GM19240 (cell line): Measurements from ENCODE around the gene CAMSAP3.
"Not testable (repeated sequence)": the region's sequence is repeated elsewhere in the genome, so short reads cannot be mapped to it uniquely, and the experiment has no call there.

Source experiments
- DNase-seq: peaks from one replicate; pipeline ENCODE4 v3.0.0; 2011; ENCODE audit warnings: low spot score; ENCODE audit not compliant: insufficient read length

The CAMSAP3 gene

GRCh38 chr19:7570761-7571160, 24.9 kb upstream of the CAMSAP3 start:
- no peak for DNase-seq

DNA sequence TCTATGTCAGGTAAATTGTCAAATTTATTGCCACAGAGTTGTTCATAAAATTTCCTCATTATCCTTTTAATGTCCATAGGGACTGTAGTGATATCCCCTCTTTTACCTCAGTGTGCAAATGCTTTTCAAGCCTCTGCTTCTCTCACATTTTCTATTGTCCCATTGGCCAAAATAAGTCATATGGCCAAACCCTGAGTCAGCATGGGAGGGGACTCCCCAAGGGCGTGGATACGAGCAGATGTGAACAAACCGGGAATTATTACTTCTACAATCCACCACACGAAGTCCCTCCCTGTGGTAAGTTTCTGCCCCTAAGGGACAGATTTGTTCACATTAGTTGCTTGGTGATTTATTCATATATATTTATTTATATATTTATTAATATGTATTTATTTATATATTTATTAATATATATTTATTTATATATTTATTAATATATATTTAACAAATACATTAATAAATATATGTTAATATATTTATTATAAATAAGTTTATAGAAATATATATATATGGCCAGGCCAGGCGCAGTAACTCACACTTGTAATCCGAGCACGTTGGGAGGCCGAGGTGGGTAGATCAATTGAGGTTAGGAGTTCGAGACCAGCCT, 20.1 kb upstream of the CAMSAP3 start:
- DNase-seq: no peak

GRCh38 chr19:7577422-7577821, 18.2 kb upstream of the CAMSAP3 start:
- not testable (repeated sequence) for DNase-seq

DNA sequence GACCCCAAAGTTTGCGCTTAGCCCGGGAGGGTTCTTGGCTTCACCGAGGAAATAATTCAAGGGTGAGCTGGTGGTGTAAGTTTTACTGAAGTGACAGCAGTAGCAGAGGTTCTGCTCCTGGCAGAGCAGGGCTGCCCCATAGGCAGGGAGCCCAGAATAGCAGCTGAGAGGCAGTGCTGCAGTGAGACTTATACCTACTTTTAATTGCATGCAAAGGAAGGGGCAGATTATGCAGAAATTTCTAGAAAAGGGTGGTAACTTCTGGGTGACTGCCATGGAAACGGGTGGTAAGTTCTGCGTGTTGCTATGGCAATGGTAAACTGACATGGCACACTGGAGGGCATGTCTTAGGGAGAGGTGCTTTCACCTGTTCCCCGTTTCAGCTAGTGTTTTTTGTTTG, 17.5 kb upstream of the CAMSAP3 start:
- DNase-seq: no peak

DNA sequence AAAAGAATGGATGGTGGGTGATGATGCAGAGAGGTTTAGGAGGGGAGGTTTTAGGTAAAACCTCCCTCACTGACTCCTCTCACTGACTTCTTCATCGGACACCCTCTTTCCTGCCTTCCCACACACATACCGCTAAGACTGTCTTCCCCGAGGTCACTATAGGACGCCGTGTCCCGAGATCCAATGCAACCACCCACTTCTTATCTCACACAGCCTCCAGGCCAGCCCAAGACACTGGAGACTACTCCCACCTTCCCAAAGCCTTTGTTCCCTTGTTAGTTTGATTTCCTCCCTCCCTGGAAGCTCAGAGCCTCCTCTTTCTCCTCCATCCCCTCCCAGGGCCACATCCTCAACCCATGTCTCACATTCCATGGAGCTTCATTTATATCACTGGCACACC, 16.5 kb upstream of the CAMSAP3 start:
- no peak for DNase-seq

GRCh38 chr19:7582446-7582845, 13.2 kb upstream of the CAMSAP3 start:
- DNase-seq: no peak

DNA sequence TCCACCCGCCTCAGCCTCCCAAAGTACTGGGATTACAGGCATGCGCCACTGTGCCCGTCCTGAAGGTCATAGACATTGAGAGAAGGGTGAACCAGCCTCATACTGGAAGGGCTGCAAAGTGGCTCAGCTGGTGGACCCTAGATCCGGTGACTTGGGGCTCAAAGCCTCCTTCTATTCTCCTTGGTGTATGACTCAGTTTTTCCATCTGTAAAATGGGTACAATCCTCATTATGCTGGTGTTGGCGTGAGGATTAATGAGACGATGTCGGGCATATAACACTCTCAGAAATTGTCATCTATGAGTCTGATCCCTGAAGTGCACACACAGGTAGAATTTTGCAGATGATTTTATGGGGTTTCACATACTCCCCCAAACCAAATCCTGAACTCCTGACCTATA, 5.8 kb upstream of the CAMSAP3 start:
- DNase-seq: no peak

- no peak for DNase-seq
These were observed 5.4 kb upstream of the CAMSAP3 start for GRCh38 chr19:7590256-7590655.

DNA sequence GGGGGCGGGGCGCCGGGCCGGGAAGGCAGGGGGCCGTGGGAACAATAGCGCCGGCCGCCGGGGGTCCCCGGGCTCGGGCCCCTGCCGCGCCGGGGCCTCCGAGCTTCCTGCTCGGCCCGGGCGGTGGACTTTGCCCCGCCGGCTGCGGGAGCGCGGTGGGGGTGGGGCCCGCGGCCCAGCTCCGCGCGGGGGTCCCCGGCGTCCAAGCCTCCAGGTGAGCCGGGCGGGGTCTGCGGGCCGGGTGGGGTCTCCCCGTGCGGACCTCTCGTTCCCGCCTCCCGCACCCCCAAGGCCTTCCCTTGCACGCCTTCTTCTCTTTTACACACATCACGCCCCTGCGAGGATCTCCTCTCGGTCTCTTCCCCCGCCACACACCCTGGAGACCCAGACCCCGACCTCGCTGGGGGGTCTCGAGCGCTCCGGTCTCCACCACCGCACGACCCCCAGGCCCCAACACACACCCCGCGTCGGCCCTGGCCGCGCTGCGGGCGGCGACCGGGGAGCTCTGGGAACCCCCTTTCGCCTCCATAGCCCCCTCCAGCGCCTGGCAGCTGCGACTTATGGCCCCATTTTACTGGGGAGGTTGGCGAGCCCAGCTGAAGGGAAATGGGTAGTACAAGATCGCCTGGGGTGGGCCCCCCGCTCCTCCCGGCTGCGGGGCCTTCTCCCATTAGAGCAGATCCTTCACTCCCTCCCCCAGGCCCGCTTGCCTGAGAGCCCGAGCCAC, 711 bp downstream of the CAMSAP3 start:
- DNase-seq: no peak

DNA sequence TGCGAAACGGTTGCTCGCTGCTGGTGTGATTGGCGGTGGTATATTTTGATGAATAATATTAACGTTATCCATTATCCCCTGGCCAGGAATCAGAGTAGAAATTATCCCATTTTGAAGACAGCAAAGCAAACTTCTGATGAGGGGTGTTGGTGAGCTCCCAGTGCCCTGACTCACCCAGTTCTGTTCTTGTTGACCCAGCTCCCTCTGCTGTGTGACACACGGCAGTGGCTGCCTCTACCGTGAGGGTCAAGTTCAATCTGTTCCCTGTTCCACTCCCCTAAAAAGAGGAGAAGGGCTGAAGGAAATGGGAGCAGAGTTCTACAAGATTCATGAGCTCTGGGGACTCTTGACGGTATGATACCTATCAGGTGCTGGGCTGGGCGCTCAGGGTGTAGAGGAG, 2.0 kb downstream of the CAMSAP3 start:
- no peak for DNase-seq

DNA sequence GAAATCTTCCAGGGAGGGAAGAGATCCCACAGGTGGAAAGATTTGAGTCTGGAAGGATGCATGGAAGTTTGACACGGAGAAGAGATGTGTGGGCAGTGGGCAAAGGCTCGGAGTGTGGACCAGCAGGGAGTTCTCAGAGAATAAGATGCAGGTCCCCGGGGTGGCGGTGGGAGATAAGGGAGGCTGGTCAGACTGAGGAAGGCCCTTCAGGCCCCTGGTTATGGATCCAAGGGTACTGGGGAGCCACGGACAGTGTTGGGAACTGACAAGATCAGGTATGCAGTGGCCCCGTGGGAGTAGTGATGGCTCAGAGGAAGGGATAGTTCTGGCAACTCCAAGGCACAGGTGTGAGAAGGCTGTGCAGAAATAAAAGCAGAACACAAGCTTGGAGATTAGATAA, 2.5 kb downstream of the CAMSAP3 start:
- no peak for DNase-seq

DNA sequence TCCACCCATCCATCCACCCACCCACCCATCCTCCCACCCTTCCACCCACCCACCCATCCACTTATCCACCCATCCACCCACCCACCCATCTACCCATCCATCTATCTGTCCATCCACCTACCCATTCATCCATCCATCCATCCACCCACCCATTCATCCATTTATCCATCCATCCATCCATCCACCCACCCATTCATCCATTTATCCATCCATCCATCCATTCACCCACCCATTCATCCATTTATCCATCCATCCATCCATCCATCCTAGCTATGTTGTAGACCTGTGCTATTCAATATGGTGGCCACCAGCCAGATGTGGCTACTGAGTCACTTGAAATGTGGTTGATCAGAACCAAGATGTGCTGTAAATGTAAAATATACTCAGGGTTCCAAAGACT, 5.1 kb downstream of the CAMSAP3 start:
- DNase-seq: no peak

DNA sequence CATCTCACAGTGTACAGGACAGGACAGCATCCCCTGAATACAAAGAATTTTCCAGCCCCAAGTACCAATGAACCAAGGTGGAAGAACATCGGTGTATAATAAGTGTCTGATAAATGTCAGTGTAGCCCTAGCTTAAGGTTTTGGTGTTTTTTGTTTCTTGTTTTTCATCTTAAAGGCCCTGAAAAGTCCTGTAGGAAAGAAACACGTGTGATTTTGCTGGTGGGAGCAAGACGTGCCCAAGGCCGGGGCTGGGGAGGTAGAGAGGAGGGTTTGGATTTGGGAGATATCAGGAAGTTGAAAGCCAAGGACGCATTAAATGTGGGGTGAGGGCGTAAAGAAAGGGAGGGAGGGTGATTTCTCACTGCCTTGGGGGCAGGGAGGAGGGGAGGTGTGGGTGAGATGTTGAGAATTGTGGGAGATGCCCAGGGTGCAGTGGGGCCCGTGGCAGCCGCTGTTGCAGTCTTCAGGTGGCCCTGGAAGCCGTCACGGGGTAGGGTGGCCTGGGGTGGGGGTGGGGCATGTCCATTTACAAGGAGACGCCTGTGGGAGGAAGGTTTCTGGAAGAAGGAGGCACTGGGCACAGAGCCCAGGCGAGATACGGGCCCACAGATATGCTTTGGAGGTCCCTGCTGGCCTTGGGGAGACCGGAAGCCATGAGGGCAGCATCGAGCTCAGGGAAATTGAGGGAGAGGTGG, 6.7 kb downstream of the CAMSAP3 start:
- DNase-seq: no peak

GRCh38 chr19:7602935-7603497, 7.4 kb downstream of the CAMSAP3 start:
- no peak for DNase-seq

- no peak for DNase-seq
These were observed 8.3 kb downstream of the CAMSAP3 start for GRCh38 chr19:7603919-7604318.

DNA sequence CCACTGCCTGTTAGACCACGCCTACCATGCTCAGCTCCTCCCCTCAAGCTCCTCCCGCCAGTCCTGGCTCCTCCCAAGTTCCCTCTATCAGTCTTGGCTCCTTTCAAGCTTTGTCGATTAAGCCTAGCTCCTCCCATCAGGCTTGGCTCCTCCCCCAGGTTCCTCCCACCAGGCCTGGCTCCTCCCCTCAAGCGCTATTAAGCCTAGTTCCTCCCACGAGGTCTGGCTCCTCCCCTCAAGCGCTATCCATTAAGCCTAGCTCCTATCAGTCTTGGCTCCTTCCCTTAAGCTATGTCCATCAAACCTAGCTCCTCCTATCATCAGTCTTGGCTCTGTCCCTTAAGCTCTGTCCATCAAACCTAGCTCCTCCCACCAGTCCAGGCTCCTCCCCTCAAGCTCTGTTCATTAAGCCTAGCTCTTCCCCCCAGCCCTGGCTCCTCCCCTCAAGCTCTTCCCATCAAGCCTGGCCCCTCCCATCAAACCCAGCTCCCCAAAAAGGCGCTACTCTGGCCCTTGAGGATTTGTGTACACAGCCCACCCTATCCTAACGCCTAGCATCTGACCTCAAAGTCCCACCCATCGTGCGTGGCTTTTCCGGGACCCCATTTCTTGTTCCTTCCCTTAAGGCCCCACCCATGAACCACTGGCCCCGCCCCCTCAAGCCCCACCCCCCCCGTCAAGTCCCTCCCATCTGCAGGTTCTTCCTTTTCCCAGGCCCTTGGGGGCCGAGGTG, 10.0 kb downstream of the CAMSAP3 start:
- DNase-seq: no peak

GRCh38 chr19:7606289-7606688, 10.6 kb downstream of the CAMSAP3 start:
- no peak for DNase-seq

DNA sequence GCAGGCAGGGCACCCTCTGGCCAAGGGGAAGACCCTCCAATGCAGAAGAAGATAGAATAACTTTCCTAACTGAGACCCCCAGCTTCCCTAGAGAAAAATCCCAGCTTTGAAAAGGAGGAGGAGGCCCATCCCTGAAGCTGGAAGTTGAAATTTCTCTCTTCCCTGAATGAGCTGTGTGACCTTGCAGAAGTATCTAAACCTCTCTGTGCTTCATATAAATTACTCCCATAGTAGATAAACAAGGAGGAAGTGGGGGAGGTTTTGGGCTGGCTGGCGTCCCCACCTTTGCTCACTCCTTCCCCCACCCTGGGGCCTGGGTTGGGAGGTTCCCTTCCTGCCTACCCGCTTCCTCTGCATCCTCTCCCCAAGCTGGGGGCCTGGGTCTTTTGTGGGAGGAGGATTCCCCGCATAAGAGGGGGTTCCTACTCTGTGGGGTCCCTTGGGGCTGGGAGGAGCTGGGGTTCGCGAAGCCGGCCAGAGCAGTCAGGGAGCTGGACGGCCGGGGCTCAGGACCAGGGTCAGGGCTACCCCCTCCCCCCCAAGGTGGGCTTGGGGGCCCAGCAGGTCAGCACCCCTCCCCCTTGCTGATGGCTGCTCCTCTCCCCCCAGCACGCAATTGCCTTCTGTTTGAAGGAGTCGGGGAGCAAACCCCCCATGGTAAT, 11.7 kb downstream of the CAMSAP3 start:
- no peak for DNase-seq

- DNase-seq: no peak
These were observed 12.4 kb downstream of the CAMSAP3 start for GRCh38 chr19:7607874-7608560.

- no peak for DNase-seq
These were observed 15.0 kb downstream of the CAMSAP3 start for GRCh38 chr19:7610491-7611240.
